ENCODE results near the gene SLC6A5. TPM values are rescaled to one million over a fixed set of nuclear protein-coding genes. Genes with fewer than 3 reads are reported as not detected.

SLC6A5 gene
- total RNA-seq, 1 experiment from 2014 or later = not detected

GRCh38 chr11:20611445-20611844, 12.0 kb downstream of the SLC6A5 start:
- H3T11ph ChIP-seq (ENCODE audit: low read length) = no peak overlapping the region
- H3K14ac ChIP-seq (ENCODE audit: insufficient read depth, low read length) = no peak overlapping the region
- H4K91ac ChIP-seq (ENCODE audit: insufficient read length, low read depth, low read length) = no peak overlapping the region
- no peak overlapping the region for H4K5ac ChIP-seq (ENCODE audit: insufficient read length, low read depth, low read length)
- no peak overlapping the region for H3K56ac ChIP-seq (ENCODE audit: insufficient read length, low read depth, low read length)
- no peaks in the 10 kb centered on the region for H3K79me1 ChIP-seq (ENCODE audit: insufficient read depth, low read depth, low read length, poor library complexity, severe bottlenecking)
- no peak overlapping the region for H2BK120ac ChIP-seq (ENCODE audit: low read depth, low read length, poor library complexity, severe bottlenecking)
- H4K20me1 ChIP-seq (ENCODE audit: control insufficient read depth, insufficient read depth, insufficient read length) = no peaks in the 10 kb centered on the region
- no peak overlapping the region for H2BK12ac ChIP-seq (ENCODE audit: insufficient read length, low read depth, low read length)
- no peak overlapping the region for H3K27ac ChIP-seq (ENCODE audit: insufficient read length, low read depth, low read length)
- no peak overlapping the region for H3K23ac ChIP-seq (ENCODE audit: insufficient read length, low read depth, low read length)
- H3K27me3 Mint-ChIP-seq (ENCODE audit: low read depth) = peaks cover 36% of the 10 kb centered on the region
- no peak overlapping the region for H2BK15ac ChIP-seq (ENCODE audit: low read depth, low read length)
- no peak for DNase-seq
- H2BK5ac ChIP-seq (ENCODE audit: insufficient read length, low read length) = no peak overlapping the region
- TF ChIP-seq CTCF (conservative IDR thresholded peaks at IDR 0.05) = no peak
- H3K36me3 Mint-ChIP-seq (ENCODE audit: insufficient read depth in 1 of 3, low read depth in 3 of 3) = no peaks in the 10 kb centered on the region
- no peak overlapping the region for H3K18ac ChIP-seq (ENCODE audit: insufficient read length, low read depth, low read length)
- no peaks in the 10 kb centered on the region; the same call in 1 of the 2 replicates for H3K27me3 ChIP-seq (ENCODE audit: insufficient read depth, low read length)
- H3K4ac ChIP-seq (ENCODE audit: low read depth, low read length) = no peak overlapping the region
- H3K9ac ChIP-seq (ENCODE audit: extremely low read depth, insufficient read length, low read length) = no peak overlapping the region
- H4K8ac ChIP-seq (replicated peaks; ENCODE audit: insufficient read length, low read depth, low read length) = no peak overlapping the region
- peaks cover 11 to 17% of the 10 kb centered on the region in 2 experiments for H3K4me1 Mint-ChIP-seq
- H3K4me2 ChIP-seq (ENCODE audit: insufficient read depth, insufficient read length, low read length) = no peak overlapping the region
- no peaks in the 10 kb centered on the region for H3K9me3 Mint-ChIP-seq
- H3K23me2 ChIP-seq (ENCODE audit: insufficient read length, low read depth, low read length, poor library complexity, severe bottlenecking) = no peaks in the 10 kb centered on the region
- H3K27ac Mint-ChIP-seq = no peak overlapping the region
- peaks cover 9% of the 10 kb centered on the region; the same call in 1 of the 2 replicates for H3K4me1 ChIP-seq (ENCODE audit: insufficient read depth, low read length)
- no peak overlapping the region for H3K4me3 Mint-ChIP-seq
- no CpG with 5 or more reads among the region's 2 CpGs for WGBS (ENCODE audit: extremely low coverage, insufficient read length, low lambda C conversion rate)
- H2AFZ ChIP-seq (ENCODE audit: low read length) = no peak overlapping the region
- H3K9me3 ChIP-seq (ENCODE audit: control insufficient read depth, low read depth, low read length) = no peaks in the 10 kb centered on the region
- H3K79me2 ChIP-seq (ENCODE audit: insufficient read depth, low read length) = no peaks in the 10 kb centered on the region
- H2AK5ac ChIP-seq (ENCODE audit: insufficient read length, low read length) = no peak overlapping the region
- H2BK20ac ChIP-seq (ENCODE audit: low read depth, low read length, poor library complexity, severe bottlenecking) = no peak overlapping the region

Data from H9 (cell line).